Activated naive CD8-positive, alpha-beta T cell (primary cell): ENCODE results near the gene CDH5.

Experiments
- H3K27ac Mint-ChIP-seq: one replicate; pipeline ENCODE4 v1.8.0; 2021; ENCODE audit warnings: mixed read lengths
- H3K27me3 Mint-ChIP-seq: one replicate; pipeline ENCODE4 v1.8.0; 2021; ENCODE audit warnings: mixed read lengths
- H3K36me3 Mint-ChIP-seq: one replicate; pipeline ENCODE4 v1.8.0; 2021; ENCODE audit warnings: mixed read lengths
- H3K4me1 Mint-ChIP-seq: one replicate; pipeline ENCODE4 v1.8.0; 2021; ENCODE audit warnings: low read depth, mixed read lengths
- H3K4me3 Mint-ChIP-seq: one replicate; pipeline ENCODE4 v1.8.0; 2021; ENCODE audit warnings: mild to moderate bottlenecking, mixed read lengths
- H3K9me3 Mint-ChIP-seq: one replicate; pipeline ENCODE4 v1.8.0; 2021; ENCODE audit warnings: low read depth, mixed read lengths

The CDH5 gene

DNA sequence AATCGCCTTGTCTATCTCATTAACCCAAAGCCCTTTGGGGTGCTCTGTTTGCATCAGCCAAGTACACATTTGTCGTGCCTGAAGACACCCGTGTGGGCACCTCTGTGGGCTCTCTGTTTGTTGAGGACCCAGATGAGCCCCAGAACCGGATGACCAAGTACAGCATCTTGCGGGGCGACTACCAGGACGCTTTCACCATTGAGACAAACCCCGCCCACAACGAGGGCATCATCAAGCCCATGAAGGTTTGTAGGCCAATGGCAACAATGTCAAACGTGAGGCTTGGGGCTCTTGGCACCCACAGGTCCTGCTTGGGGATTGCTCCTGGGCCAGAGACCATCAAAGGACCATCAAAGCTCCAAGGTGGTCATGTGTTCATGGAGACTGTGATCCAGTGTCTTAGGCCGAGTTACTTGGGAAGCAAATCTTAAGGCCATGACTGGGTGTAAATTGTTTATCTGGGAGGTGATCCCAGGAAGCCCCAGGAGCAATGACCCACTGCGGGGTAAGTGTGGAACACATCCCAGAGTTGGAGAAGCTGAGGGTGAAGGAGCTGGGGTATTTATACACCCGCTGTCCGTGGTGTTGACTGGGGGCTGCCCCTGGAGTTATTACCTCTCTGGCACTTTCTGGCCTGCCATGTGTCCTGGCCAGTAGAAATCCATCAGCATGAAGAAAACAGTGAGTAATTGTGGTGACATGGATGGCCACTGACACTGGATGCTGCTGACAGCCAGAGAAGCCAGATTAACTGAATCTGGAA, 24.0 kb downstream of the CDH5 start:
- no peaks in the 10 kb centered on the region for H3K4me1 Mint-ChIP-seq
- H3K27ac Mint-ChIP-seq, result no peak overlapping the region
- no peaks in the 10 kb centered on the region for H3K9me3 Mint-ChIP-seq

DNA sequence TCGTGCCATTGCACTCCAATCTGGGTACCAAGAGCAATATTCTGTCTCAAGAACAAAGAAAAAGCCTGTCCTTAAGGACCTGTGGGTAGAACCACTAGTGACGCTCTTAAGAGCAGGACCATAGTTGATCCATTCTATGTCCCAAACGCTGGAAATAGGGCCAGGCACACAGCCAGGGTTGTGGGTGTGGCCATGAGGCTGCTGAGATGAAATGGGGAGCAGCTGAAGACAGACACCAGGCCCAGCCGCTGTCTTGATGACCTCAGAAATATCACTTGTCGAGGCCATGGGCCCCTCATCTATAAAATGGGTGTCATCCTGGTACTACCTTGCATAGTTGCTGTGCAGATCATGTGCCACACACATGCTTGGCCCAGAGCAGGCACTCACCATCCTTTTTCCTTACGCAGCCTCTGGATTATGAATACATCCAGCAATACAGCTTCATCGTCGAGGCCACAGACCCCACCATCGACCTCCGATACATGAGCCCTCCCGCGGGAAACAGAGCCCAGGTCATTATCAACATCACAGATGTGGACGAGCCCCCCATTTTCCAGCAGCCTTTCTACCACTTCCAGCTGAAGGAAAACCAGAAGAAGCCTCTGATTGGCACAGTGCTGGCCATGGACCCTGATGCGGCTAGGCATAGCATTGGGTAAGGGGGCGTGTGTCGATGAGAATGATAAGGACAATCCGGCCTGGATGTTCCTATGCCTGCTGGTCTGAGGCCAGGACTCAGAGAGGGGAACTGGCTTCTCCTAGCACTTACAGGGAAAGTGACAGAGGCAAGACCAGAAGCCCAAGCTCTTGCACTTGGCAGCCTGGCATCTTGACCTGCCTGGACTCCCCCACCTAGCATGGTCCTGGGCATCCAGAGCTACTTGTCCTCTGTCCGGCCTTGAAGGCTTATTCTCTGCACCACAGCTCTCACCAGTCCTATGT, 25.5 kb downstream of the CDH5 start:
- no peaks in the 10 kb centered on the region for H3K36me3 Mint-ChIP-seq
- H3K27ac Mint-ChIP-seq, result no peak overlapping the region
- H3K9me3 Mint-ChIP-seq, result no peaks in the 10 kb centered on the region
- no peaks in the 10 kb centered on the region for H3K4me1 Mint-ChIP-seq
- peaks cover 1% of the 10 kb centered on the region for H3K27me3 Mint-ChIP-seq
- no peak overlapping the region for H3K4me3 Mint-ChIP-seq

More for the DNA sequence above, 24.0 kb downstream of the CDH5 start:
- H3K4me3 Mint-ChIP-seq, result no peak overlapping the region
- peaks cover under 1% of the 10 kb centered on the region for H3K27me3 Mint-ChIP-seq
- no peaks in the 10 kb centered on the region for H3K36me3 Mint-ChIP-seq

DNA sequence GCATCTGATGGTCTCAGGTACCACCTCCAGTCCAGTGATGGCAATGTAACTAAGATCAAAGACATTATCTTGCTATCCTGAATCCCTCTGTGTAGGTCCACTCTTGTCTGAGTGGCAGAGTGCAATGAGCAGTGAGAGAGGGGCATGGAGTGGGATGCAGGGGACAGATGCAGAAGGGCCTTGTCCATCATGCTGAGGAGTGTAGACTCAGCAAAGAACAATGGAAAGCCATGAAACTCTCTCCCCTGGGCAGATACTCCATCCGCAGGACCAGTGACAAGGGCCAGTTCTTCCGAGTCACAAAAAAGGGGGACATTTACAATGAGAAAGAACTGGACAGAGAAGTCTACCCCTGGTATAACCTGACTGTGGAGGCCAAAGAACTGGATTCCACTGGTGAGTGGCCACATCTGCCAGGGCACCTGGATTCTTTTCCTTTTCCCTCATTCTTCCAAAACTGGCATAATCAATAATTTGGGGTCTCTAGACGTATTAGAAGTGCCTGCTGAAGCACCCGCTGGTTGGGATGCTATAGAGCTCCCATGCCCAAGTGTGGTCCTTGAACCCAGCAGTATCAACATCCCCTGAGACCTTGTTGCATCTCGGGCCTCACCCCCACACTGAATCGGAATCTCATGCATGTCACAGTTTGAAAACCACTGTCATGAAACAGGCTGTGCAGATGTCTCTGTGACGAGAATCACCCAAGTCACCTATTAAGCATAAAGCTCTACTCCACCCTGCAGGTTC, 29.5 kb downstream of the CDH5 start:
- H3K4me3 Mint-ChIP-seq, result no peak overlapping the region
- H3K27me3 Mint-ChIP-seq, result peaks cover 3% of the 10 kb centered on the region
- no peaks in the 10 kb centered on the region for H3K9me3 Mint-ChIP-seq
- H3K36me3 Mint-ChIP-seq, result no peaks in the 10 kb centered on the region
- no peaks in the 10 kb centered on the region for H3K4me1 Mint-ChIP-seq
- H3K27ac Mint-ChIP-seq, result no peak overlapping the region

DNA sequence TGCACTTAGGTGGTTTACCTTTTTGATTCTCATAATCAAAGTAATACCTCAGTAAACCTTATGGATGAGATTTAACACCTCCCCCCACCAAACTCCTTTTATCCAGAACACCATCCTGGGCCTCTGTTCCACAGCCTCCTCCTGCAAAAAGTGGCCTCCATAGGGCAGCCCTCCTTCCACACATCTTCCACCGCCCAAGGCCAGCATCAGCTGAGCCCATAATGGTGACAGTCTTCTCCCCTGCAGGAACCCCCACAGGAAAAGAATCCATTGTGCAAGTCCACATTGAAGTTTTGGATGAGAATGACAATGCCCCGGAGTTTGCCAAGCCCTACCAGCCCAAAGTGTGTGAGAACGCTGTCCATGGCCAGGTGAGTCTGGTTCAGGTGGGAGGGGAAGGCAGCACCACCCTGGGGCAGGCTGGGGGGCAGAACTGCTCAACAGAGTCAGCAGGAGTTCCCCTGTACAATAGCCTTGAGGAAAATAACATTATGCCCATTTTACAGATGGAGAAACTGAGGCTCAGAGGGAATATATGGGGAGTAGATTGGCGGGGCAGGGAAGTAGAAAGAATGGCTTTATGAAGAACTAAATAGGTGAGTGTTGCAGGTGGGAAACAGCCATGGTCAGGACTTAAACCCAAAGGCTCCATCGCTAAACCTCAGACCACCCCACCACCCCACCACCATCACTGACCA, 31.4 kb downstream of the CDH5 start:
- H3K27me3 Mint-ChIP-seq, result peaks cover 3% of the 10 kb centered on the region
- H3K36me3 Mint-ChIP-seq, result no peaks in the 10 kb centered on the region
- H3K4me3 Mint-ChIP-seq, result no peak overlapping the region
- no peak overlapping the region for H3K27ac Mint-ChIP-seq
- no peaks in the 10 kb centered on the region for H3K9me3 Mint-ChIP-seq
- no peaks in the 10 kb centered on the region for H3K4me1 Mint-ChIP-seq

DNA sequence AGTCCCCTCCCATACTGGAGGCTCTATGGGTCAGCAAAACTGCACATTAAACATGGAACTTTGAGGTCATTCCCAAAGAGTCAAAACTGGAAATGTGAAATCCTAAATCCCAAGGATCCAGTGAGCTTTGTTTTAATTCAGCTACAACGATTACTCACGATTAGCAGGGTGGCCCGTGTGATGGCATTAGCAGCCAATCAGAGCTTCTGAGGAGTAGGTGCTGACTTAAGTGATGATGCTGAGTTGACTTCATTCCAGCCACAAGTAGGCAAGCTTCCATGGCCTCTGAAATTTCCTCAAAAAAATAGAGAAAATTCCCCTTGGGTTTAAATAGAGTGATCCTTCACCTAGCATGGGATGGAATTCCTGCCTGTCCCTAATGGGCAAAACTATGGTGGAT, 32.5 kb downstream of the CDH5 start:
- Mint-ChIP-seq H3K9me3 (no peaks in the 10 kb centered on the region), H3K36me3 (no peaks in the 10 kb centered on the region), H3K27me3 (peaks cover 4% of the 10 kb centered on the region)

DNA sequence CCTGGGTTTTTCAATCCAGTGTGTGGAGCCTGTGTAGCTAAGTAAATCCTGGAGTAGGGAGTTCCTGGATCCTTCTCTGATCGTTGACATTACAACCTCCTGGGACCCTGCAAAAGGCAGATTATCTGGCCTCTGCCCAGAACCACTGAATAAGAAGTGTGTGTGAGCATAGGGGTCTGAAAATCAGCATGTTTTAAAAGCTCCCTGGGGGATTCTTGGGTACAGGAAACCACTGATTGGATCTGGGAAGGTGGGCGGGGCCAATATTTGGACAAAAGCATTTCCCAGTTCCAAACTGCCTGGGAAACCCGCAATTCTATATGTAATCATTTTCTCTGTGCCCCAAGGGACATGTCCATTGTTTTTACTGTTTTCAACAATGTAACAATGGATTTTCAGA, 33.4 kb downstream of the CDH5 start:
- Mint-ChIP-seq H3K27ac (no peak overlapping the region), H3K9me3 (peaks cover 2% of the 10 kb centered on the region), H3K27me3 (peaks cover 6% of the 10 kb centered on the region), H3K4me3 (no peak overlapping the region), H3K36me3 (no peaks in the 10 kb centered on the region), H3K4me1 (no peaks in the 10 kb centered on the region)

More for the DNA sequence above, 32.5 kb downstream of the CDH5 start:
- H3K27ac Mint-ChIP-seq, result no peak overlapping the region
- no peaks in the 10 kb centered on the region for H3K4me1 Mint-ChIP-seq
- H3K4me3 Mint-ChIP-seq, result no peak overlapping the region

DNA sequence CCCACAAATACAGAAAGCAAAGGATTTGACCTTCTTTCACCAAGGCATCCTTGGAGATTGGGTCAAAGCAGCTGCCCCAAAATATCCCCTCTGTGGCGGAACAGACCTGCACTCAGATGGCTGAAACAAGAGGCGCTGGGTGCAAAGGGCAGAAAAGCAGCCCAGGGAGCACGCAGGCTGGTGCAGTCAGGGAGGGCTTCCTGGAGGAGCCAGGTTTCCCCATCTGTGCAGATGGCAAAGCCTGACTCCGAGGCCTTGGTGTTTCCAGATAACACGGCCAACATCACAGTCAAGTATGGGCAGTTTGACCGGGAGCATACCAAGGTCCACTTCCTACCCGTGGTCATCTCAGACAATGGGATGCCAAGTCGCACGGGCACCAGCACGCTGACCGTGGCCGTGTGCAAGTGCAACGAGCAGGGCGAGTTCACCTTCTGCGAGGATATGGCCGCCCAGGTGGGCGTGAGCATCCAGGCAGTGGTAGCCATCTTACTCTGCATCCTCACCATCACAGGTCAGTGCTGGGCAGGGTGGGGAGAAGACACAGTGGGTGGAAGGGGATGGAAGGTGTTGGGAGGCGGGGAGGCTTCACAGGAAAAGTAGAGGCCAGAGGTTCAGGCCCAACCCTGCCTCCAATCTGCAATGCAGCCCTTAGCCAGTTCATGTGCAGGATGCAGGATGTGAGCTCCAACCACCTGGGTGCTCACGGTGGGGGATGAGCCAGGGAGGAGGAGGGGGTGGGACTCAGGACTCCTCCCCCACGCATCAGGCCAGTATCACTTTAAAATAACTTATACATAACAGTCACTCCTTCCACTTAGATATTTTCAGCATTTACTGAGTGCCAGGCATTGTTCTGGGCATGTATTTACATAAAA, 34.3 kb downstream of the CDH5 start:
- H3K4me1 Mint-ChIP-seq, result no peaks in the 10 kb centered on the region
- no peak overlapping the region for H3K27ac Mint-ChIP-seq
- peaks cover 5% of the 10 kb centered on the region for H3K9me3 Mint-ChIP-seq
- peaks cover 4% of the 10 kb centered on the region for H3K27me3 Mint-ChIP-seq
- no peaks in the 10 kb centered on the region for H3K36me3 Mint-ChIP-seq
- no peak overlapping the region for H3K4me3 Mint-ChIP-seq

DNA sequence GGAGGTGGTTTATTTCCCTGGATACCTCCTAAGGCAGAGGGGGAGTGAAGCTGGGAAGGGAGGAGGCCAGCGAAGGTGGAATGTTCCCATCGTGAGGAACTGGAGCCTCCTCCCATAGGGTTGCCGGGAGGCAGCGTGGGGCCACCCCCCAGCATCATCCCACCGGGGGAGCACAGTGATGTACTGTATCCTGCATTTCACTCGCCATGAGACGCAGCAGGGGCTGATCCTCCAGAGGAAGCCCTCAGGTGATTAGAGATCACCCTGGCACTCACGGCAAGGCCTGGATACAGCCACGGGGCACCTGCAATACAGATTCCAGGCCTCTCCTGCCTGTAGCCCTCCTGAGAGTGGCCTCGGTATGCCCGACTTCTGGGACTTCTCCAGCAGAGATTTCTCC, 35.1 kb downstream of the CDH5 start:
- H3K9me3 Mint-ChIP-seq, result peaks cover 5% of the 10 kb centered on the region
- H3K27ac Mint-ChIP-seq, result no peak overlapping the region
- no peaks in the 10 kb centered on the region for H3K36me3 Mint-ChIP-seq
- H3K4me1 Mint-ChIP-seq, result no peaks in the 10 kb centered on the region
- no peak overlapping the region for H3K4me3 Mint-ChIP-seq
- H3K27me3 Mint-ChIP-seq, result peaks cover 4% of the 10 kb centered on the region

DNA sequence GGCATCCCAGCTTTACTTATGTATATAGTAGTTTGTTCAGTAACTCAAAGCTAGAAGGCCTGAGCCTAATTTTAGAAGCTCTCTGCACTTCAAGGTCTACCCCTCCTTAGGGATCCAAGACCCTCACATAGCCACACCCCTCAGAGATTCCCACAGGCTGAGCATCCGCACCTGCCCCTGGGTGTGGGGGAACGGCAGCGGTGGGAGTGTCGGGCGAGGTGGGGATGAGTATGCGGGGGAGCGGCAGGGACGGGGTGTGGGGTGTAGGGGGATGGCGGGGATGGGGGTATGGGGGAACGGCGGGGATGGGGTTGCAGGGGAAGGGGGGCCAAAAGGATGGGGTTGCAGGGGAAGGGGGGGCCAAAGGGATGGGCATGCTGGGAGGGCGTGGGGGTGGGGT, 35.7 kb downstream of the CDH5 start:
- no peak overlapping the region for H3K27ac Mint-ChIP-seq
- no peaks in the 10 kb centered on the region for H3K36me3 Mint-ChIP-seq
- no peak overlapping the region for H3K4me3 Mint-ChIP-seq
- peaks cover 5% of the 10 kb centered on the region for H3K9me3 Mint-ChIP-seq
- peaks cover 3% of the 10 kb centered on the region for H3K4me1 Mint-ChIP-seq
- peaks cover 4% of the 10 kb centered on the region for H3K27me3 Mint-ChIP-seq

DNA sequence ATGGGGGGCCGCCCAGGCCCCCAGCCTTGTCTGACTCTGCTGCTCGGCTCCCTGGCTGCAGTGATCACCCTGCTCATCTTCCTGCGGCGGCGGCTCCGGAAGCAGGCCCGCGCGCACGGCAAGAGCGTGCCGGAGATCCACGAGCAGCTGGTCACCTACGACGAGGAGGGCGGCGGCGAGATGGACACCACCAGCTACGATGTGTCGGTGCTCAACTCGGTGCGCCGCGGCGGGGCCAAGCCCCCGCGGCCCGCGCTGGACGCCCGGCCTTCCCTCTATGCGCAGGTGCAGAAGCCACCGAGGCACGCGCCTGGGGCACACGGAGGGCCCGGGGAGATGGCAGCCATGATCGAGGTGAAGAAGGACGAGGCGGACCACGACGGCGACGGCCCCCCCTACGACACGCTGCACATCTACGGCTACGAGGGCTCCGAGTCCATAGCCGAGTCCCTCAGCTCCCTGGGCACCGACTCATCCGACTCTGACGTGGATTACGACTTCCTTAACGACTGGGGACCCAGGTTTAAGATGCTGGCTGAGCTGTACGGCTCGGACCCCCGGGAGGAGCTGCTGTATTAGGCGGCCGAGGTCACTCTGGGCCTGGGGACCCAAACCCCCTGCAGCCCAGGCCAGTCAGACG, 36.2 kb downstream of the CDH5 start:
- Mint-ChIP-seq H3K9me3 (peaks cover 5% of the 10 kb centered on the region), H3K4me3 (no peak overlapping the region), H3K27ac (no peak overlapping the region), H3K4me1 (peaks cover 7% of the 10 kb centered on the region), H3K36me3 (no peaks in the 10 kb centered on the region), H3K27me3 (peaks cover 4% of the 10 kb centered on the region)

DNA sequence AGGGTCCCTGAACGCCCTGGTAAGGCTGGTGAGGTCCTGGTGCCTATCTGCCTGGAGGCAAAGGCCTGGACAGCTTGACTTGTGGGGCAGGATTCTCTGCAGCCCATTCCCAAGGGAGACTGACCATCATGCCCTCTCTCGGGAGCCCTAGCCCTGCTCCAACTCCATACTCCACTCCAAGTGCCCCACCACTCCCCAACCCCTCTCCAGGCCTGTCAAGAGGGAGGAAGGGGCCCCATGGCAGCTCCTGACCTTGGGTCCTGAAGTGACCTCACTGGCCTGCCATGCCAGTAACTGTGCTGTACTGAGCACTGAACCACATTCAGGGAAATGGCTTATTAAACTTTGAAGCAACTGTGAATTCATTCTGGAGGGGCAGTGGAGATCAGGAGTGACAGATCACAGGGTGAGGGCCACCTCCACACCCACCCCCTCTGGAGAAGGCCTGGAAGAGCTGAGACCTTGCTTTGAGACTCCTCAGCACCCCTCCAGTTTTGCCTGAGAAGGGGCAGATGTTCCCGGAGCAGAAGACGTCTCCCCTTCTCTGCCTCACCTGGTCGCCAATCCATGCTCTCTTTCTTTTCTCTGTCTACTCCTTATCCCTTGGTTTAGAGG, 37.1 kb downstream of the CDH5 start:
- Mint-ChIP-seq H3K9me3 (peaks cover 5% of the 10 kb centered on the region), H3K27me3 (peaks cover 4% of the 10 kb centered on the region), H3K27ac (no peak overlapping the region), H3K36me3 (no peaks in the 10 kb centered on the region), H3K4me3 (no peak overlapping the region), H3K4me1 (peaks cover 16% of the 10 kb centered on the region)

DNA sequence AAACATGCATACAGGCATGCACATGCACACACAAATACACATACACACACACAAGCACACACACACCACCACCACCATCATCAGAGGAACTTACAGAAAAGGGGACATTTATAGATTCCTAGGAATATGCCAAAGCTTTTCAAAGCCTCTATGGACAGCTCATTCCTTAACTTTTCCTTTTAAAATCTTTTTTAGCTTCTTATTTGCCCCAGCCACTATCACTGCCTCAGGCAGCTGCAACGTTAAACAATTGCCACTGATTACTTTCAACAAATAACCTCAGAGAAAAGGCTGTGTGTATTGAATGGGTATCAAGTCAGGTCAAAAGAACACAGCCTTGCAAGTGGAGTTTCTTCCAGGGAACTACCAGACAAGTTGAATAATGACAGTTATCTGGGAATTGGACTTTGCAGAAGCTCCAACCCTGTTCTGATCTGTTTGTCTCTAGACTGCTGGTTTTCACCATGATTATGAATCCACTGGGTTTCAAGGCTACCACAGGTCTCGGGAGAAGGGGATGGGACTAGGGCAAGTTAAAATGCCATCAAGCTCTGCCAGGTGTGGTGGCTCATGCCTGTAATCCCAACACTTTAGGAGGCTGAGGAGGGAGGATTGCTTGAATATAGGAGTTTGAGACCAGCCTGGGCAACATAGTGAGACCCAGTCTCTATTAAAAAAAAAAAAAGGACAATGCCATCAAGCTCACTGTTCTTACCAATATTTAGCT, 38.7 kb downstream of the CDH5 start:
- peaks cover 5% of the 10 kb centered on the region for H3K9me3 Mint-ChIP-seq
- no peak overlapping the region for H3K27ac Mint-ChIP-seq
- peaks cover 3% of the 10 kb centered on the region for H3K27me3 Mint-ChIP-seq
- H3K4me1 Mint-ChIP-seq, result peaks cover 28% of the 10 kb centered on the region
- H3K36me3 Mint-ChIP-seq, result no peaks in the 10 kb centered on the region
- H3K4me3 Mint-ChIP-seq, result no peak overlapping the region
